NK-92 (cell line): Measurements from ENCODE around the gene MVB12B.

Experiments used
- DNase-seq: peaks from one replicate; lab custom pipeline; 2025; ENCODE audit not compliant: unreplicated experiment; lab: John Stamatoyannopoulos, UW

The MVB12B gene

DNA sequence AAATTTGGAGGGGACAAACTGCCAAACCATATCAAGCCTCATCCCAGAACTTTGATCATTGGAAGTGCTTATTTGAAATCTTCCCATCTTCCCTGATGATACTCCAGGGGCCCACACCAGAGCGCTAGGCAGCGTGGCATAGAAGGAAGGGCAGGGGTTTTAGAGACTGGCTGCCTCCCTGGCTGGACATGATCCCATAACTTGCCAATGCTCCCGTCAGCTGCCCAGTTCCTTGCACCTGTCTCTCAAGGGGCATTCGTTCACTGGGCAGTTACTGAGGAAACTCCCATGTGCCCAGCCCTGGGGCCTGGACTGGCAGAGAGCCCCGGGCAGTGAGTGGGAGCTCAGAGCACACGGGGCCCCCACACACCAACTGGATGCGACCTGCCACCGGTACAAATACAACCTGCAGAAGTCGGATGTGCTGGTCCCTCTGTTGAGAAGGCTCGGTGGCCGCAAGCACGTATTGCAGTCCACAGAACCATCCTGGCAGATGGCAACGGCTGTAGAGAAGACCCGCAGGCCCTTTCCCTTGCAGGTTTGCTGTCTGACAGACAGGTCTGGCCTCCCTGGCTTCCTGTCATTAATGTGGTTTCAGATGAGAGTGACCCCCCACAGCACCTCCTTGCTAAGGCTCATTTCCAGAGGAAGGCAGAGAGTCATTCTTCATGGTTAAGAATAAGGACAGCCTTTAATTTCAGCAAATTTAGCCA, 122.4 kb downstream of the MVB12B start:
- no peak for DNase-seq

- no peak for DNase-seq
Measured at GRCh38 chr9:126449725-126450667, 123.4 kb downstream of the MVB12B start.

- no peak for DNase-seq
Measured at GRCh38 chr9:126450668-126451205, 124.1 kb downstream of the MVB12B start.

- no peak for DNase-seq
Measured at GRCh38 chr9:126451316-126451885, 124.8 kb downstream of the MVB12B start.

GRCh38 chr9:126452106-126452505, 125.5 kb downstream of the MVB12B start:
- DNase-seq: no peak

DNA sequence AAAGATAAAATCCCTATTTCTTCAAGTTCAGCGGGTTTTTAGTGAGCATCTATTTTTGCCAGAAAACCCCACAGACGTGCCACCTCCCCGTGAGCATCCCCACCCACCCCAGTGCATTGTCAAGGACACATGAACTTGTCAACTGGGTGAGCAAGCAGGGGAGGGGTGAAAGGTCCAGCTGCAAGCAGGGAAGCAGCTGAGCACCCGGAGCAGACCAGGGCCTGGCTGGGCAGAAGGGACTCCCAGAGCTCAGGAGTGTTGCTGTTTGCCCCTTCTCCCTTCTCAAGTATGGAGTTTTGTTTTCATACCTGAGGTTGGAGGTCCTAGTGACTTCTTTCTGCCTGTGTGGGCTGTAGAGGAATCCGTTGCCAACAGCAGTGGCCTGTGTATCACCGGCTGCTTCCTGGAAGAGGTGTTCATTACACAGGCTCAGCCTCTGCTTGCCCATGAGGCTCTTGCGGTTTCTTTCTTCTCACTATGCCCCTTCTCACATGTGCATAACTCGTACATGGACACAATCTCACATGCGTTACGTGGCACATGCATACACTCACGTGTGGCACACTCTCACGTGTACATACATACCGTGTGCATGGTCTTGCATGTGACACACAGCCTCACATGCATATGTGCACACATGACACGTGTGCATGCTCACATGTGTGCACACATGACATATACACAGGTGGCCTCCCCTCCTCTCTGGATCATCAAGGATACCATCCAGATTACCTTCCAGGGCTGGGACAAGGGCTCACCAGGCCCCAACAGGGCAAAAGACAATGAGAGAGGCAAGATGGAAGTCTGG, 126.7 kb downstream of the MVB12B start:
- DNase-seq: no peak

DNA sequence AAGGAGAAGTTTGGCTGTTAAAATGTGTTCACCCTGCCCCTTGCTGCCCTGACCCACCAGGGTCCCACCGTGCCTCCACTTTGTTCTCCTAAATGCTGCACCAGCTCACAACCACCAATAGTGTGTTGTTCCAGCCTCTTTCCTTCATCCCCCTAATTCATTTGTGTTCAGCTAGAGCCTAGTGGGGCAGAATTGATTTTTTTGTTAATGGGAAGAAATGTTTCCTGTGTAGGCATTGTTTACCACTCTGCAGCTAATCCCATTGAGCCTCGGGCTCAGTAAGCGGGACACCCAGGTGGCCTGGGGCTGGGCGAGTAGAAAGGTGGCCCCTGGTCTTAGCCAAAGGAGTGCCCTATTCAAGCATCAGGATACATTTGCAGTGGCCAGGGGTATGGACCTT, 127.6 kb downstream of the MVB12B start:
- no peak for DNase-seq

- DNase-seq: no peak
Measured at GRCh38 chr9:126454795-126455194, 128.2 kb downstream of the MVB12B start.

GRCh38 chr9:126456441-126457174, 130.0 kb downstream of the MVB12B start:
- DNase-seq: no peak

DNA sequence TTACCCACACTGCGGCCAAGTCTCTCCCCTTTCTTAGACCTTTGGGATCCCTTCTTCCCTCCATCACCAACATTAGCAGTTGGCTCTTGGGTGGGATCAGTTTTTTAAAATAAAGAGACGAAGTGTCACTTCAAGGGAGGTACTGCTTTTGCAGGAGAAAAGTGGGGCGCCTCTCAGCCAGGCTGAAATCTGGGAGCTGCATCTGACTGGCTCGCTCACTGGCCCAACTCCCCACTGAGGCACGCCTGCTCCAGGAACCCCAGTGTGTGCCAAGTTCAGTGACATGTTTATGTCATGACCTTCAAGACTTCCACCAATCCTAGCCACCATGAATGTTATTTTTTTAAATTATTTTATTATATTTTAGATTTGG, 130.5 kb downstream of the MVB12B start:
- no peak for DNase-seq

DNA sequence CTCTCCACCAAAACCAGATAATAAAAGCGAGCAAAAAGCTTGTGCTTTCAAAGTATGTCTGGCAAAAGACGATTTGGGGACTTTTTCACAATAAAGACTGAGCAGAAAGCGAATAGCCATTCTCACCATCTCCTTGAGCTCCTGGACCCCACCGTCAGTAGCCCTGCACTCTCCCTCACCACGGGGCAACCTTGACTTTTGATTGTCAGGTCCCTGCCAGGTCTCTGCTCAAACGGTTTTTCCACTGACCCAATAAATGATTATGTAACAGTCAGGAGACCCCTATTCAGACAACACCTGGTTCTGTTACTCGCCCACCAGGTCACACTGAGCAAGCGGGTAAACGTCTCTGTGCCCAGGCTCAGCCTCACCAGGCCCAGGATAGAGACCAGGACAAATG, 131.3 kb downstream of the MVB12B start:
- DNase-seq: no peak

- no peak for DNase-seq
Measured at GRCh38 chr9:126459126-126459525, 132.5 kb downstream of the MVB12B start.

- DNase-seq: no peak
Measured at GRCh38 chr9:126459546-126459945, 132.9 kb downstream of the MVB12B start.

DNA sequence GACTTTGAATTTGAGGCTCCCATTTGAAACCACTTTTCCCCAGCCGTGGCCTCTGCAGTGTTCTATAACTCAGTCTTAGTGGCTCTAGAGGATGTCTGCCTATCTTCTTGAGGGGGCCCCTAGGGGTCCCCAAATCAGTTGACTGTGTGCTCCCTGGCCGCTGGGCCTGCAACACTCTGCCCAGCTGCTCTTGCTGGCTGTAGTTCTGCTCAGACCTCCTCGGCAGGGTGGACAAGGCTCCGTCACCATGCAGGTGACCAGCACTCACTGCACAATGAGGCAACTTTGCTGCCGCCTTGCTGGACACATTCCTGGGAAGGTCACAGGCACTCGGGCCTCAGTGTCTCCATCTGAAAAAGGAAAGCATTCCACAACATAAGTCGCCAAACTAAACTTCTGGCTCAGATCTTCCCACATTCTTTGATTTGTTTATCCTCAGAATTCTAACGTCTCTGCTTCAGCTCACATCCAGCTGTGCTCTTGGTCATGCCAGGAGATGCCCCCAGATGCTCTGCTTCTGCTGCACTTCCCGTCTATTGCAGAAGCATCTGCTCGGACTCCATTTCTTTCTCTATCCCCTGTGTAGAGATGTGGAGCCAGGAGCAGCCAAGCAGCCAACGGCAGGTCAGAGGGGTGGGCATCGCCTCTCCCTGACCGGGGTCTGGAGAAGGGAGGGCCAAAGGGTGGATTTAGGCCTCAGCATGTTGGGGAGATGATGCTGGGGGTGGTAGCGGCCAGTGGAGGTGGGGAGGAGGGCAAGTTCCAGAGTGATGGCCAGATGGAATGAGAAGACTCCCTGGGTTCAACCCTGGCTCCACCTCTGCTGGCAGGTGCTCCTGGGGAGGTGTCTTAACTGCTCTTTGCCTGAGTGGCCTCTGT, 133.6 kb downstream of the MVB12B start:
- DNase-seq: no peak

- DNase-seq: no peak
Measured at GRCh38 chr9:126461029-126461428, 134.4 kb downstream of the MVB12B start.

DNA sequence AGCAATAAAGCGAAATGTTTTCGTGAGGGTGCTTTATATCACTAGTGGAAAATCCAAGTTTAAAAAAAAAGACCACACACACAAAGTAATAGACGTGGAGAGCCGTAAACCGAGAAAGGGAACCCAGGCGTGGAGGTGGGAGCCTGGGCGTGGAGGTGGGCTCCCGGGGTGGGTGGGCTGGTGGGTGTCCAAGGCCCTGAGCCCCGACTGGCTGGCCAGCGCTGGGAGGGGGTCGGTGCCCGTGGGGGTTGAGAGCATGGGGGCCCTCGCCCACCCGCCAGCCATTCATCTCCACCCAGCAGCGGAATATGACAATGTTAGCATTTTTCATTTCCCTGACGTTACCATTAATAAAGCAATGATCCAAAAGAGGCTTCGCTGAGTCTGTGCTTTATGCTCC, 135.0 kb downstream of the MVB12B start:
- no peak for DNase-seq

- no peak for DNase-seq
Measured at GRCh38 chr9:126462617-126463016, 136.0 kb downstream of the MVB12B start.

DNA sequence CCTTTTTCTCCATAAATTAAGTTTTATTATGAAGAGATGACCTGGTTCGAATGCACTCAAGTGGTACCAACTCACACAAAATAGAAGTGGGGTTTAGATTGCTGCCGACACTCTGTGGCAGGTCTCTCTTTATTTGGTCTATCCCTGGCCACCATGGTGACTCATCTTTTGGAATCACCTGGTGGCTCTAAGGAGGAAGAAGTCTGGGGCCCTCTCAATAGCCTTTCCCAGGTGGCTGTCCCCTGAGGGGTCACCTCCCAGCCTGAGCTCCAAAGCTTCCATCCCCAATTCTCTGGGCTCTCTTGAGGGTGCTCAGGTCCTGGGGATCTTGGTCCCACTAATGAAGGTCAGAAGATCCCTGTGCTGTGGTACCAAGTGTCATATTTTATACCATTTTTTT, 136.8 kb downstream of the MVB12B start:
- DNase-seq: no peak
